GM18511 (cell line): ENCODE results near the gene JMY.
"Not testable (repeated sequence)": the region's sequence is repeated elsewhere in the genome, so short reads cannot be mapped to it uniquely, and the experiment has no call there.

ENCODE experiments used
- ATAC-seq: cut with Tn5 transposase; IDR thresholded peaks from one replicate; pipeline ENCODE4 v1.9.1; 2021; ENCODE audit warnings: mild to moderate bottlenecking, moderate library complexity; ENCODE audit not compliant: unreplicated experiment

The JMY gene

DNA sequence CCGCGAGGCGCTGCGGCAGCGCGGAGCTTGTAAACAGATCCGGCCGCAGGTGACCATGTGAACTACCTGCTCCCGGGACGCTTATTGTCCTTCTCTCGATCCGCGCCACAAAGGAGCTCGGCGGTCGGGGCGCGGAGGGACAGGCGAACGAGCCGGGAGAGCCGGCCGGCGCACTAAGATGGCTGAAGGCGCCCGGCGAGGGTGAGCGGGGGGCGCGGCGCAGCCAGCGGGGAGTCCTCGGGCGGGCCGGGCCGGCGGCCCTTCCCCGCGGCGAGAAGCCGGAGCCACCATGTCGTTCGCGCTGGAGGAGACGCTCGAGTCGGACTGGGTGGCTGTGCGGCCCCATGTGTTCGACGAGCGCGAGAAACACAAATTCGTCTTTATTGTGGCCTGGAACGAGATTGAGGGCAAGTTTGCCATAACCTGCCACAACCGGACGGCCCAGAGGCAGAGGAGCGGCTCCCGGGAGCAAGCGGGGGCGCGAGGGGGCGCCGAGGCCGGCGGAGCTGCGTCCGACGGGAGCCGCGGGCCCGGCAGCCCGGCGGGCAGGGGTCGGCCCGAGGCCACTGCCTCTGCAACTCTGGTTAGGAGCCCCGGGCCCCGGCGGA is 535 bp downstream of the JMY start:
- peak; percentile 37 for ATAC-seq

DNA sequence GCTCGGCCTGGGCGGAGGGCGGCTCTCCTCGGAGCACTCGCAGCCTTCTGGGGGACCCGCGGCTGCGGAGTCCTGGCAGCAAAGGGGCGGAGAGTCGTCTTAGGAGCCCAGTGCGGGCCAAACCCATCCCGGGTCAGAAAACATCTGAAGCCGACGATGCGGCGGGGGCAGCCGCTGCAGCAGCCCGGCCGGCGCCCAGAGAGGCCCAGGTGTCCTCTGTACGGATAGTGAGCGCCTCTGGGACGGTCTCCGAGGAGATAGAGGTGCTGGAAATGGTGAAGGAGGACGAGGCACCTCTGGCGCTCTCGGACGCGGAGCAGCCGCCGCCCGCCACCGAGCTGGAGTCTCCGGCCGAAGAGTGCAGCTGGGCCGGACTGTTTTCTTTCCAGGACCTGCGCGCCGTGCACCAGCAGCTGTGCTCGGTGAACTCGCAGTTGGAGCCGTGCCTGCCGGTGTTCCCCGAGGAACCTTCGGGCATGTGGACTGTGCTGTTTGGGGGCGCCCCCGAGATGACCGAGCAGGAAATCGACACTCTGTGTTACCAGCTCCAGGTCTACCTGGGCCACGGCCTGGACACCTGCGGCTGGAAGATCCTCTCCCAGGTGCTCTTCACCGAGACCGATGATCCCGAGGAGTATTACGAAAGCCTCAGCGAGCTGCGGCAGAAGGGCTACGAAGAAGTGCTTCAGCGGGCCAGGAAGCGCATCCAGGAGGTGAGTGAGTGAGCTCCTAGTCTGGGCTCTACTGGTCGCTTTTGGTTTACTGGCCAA is 1.2 kb downstream of the JMY start:
- peak; percentile 31 for ATAC-seq

DNA sequence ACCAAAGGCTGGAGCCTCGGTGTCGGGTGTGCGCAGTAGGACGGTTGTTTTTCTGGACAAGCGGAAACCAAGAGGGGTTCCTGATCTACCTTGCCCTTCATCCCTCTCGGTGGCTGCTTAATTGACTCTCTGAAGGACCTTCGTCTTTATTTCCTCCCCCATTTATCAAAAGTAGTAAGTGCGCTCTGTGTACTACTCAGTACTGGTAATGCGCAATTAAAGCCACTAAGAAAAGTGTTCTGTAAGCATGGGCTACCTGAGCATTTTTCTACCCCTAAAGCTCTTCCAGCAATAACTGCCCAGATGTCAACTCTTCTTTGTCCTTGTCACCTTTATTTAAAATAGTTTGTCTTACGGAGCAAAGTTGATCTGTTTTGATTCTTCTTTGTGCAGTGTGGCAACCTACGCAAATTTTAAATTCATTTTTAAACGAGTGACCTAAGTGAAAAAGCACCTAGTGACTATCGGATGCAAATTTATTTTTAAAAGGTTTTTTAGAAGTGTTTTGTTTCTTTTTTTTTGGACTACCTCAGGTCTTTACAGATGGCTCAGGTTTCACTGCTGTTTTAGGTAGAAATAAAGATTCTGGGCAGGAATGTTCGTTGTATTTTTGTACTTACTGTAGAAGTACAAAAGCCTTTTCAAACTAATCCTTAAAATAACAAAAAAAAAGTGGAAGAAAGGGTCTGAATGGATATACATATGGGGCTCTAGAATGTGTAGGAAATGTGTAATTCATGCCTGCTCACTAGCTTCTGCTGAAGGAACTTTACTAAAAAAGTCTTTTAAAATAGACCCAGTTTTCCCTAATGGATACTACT is 2.0 kb downstream of the JMY start:
- peak; percentile 0 for ATAC-seq

DNA sequence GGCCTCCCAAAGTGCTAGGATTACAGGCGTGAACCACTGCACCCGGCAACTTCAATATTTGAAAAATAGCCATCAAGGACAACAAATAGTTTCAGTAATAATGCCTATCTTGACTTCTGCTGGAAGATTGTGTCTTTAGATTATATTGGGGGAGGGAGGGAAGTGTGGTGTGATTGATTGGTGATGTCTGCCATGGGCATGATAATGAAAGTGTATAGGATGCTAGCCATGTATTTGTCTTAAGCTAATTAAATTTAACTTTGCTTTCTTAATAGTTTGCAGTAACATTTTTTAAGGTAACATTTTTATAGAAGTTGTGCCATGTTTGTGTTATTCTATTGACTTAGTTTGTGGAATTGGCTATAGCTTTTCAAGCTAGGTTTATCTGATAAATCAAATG is 4.6 kb downstream of the JMY start:
- ATAC-seq = no peak

DNA sequence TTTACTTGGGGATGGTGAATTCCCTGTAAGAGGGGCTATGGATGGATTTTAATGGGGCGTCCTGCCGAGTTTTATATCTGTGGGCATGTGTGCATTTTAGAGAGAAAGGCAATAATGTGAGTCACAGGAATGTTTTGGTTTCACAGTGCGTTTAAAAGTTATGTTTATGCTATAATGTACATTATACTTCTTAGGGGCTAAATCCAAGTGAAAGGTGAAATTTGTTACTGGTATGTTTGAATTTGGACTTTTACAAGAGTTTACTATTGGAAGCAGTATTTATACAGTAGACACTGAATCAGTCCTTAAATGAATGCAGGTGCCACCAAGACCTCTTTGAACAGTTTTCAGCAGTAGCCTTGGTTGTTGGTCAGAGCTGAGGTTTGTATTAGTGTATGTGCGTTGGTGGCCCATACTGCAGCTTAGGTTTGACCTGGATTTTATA is 5.6 kb downstream of the JMY start:
- ATAC-seq = no peak

DNA sequence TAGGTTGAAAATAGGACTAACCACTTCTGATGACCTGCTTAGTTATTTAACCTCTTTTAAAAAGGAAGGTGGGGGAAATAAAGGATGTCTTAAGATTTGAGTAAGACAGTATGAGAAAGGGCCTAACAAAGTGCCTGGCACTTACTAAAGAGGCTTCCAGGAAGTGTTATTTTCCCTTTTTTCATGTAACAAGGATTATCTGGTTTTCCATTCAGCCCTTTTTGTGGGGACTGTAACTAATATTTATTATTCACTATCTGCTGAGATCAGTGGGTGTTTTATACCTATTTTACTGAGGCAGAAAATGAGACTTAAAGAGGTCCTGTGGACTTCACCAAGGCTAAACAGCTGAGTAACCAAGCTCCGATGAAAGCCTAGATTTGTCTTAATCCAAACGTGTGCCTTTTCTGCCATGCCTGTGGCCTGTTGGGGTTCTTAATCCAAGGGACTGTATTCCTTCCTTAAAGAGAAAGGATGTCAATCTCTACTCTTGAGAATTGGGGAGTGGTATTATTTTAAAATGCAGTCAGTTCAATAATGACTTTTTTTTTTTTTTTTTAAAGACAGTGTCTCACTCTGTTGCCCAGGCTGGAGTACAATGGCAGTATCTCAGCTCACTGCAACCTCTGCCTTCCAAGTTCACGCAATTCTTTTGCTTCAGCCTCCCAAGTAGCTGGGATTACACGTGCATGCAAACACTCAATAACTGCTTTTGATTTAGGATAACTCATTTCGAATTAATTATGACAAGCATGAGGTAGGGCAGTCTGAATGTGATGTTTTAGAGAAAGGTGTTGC is 6.5 kb downstream of the JMY start:
- no peak for ATAC-seq

DNA sequence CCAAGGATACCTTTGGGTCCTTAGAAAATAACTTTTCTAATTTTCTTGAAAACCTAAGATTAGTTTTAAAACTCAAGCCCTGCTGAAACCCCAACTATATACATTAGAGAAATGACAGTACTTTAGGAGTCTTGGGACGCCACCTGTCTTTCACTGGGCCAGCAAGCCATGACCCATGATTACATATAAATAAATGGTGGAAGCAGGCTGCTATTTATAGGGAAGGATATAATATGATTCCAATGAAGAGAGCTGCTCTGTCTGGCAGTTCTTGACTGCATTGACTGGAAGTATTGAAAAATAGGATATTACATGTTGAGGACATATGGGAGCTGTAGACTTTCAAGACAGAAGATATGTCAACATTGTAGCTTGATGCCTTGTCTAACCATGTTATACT is 7.3 kb downstream of the JMY start:
- no peak for ATAC-seq

DNA sequence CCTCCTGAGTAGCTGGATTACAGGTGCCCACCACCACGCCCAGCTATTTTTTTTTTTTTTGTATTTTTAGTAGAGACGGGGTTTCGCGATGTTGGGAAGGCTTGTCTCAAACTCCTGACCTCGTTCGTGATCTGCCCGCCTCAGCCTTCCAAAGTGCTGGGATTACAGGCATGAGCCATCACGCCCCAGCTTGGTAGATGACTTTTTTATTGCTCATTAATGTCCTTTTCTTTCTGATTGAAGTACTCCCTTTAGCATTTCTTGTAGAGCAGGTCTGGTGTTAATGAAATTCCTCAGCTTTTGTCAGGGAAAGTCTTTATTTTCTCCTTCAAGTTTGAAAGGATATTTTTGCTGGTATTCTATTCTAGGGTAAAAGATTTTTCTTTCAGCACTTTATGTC is 18.1 kb downstream of the JMY start:
- ATAC-seq = not testable (repeated sequence)

DNA sequence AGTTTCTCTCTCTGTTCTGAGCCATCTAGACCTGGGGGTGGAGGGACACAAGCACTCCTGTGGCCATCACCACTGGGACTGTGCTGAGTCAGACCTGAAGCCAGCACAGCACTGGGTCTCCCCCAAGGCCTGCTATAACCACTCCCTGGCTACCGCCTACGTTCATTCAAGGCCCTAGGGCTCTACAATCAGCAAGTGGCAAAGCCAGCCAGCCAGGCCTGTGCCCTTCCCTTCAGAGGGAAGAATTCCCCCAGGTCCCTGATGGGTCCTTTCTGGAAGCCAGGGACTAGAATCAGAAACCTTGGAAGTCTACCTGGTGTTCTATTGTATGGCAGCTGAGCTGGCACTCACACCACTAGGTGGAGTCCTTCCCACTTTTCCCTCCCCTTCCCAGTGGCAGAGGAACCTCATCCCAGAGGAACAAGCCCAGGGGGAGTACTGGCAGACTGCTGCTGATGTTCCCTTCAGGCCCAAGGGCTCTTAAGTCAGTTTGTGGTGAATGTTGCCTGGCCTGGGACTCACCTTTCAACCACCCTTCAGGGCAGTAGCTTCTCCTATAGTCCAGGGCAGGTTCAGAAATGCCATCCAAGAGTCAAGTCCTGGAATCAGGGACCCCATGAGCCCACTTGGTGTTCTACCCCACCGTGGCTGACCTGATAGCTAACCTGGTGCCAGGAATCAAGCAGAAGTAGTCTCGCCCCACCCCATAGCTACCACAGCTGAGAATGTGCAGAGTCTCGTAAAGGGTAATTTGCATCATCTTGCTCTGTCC is 20.0 kb downstream of the JMY start:
- peak; percentile 83 for ATAC-seq

DNA sequence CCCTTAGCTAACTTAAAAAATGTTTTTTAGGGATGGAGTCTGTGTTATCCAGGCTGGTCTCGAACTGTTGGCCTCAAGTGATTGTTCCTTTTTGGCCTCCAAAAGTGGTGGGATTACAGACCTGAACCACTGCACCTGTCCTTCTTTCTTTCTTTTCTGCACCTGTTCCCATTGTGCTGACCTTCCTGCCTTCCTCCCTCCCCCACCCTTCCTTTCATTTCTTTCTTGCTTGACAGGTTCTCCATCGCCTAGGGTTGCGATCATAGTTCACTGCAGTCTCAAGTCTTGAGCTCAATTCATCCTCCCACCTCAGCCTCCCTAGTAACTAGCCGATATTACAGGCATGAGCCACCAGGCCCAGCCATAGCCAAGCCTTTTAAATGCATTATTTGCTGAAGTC is 20.6 kb downstream of the JMY start:
- ATAC-seq = no peak

DNA sequence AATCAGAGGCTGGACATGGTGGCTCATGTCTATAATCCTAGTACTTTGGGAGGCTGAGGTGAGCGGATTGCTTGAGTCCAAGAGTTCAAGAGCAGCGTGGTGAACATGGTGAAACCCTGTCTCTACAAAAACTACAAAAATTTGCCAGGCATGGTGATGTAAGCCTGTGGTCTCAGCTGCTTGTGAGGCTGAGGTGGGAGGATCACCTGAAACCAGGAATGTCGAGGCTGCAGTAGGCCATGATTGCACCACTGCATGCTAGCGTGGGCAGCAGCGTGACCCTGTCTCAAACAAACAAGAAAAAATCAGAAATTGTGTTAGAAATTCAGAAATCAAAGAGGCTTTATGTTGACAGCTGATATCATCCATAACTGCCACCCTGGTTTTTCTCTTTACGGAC is 21.4 kb downstream of the JMY start:
- ATAC-seq = no peak

DNA sequence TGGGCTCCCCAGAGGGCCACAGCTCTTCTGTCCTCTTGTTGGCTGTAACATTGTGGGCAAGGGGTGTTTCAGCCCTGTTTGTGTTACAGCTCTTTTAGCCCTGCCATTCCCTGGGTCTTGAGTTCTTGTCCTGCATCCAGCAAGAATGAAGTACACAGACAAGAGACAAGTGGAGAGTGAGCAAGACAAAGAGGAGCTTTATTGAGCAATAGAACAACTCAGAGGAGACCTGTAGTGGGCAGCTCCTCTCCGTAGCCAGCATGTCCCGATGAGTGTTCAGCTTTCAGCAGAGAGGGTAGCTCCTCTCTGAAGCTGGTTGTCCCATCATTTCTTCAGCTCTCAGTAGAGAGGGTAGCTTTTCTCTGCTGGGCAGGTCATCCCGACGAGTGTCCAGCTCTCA is 22.9 kb downstream of the JMY start:
- no peak for ATAC-seq

DNA sequence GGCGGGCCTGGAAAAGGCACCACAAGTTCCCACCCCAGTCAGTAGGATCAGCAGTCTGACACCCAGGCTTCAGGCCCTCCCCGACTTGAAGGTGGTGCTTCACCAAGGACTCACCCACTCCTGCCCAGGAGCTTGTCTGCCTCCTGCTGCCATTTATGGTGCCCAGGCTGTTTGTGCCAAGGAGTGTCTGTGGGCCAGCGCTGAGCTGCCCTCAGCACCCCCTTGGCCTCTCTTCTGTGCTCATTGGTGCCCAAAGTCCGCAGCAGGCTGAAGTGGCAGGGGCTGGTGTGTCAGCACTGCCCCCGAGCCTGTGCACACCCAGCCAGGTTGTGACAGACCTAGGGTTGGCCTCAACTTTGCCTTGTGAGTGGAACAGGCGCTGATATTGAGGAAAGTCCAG is 23.5 kb downstream of the JMY start:
- ATAC-seq = no peak

DNA sequence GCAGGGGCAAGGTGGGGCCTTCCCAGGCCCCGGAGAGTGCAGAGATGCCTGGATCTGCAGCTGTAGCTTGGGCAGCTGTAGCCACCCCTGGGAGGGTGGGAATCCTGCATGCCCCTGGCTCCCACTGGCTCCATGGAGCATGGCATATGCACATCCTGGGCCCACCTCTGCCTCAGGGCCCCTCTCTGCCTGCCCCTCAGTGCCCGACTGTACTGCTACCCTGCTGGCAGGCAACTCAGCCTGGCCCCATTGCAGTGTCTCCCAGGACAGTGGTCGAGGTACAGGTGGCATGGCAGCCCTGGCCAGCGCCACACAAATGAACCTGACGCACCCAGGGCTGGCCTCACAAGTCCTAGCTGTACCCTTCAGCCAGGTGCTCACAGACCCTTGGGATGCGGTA is 23.9 kb downstream of the JMY start:
- ATAC-seq = no peak

DNA sequence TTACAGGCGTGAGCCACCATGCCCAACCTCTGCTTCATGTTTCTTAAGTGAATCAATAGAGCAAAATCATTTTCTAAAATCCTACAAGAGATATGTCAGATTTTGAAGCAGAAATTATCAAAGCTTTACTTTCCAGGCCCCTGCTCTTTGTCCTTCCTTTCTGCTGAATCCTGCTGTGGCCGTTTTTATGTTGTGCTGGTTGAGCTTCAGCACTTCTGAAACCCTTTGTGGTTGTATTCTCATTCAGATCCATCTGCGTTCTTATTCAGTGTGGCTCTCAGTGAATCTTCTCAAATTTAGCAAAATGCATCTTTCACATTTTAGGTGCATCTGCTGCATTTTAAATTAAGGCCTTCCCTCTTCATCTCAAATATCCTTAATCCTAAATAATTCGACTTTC is 26.0 kb downstream of the JMY start:
- no peak for ATAC-seq

DNA sequence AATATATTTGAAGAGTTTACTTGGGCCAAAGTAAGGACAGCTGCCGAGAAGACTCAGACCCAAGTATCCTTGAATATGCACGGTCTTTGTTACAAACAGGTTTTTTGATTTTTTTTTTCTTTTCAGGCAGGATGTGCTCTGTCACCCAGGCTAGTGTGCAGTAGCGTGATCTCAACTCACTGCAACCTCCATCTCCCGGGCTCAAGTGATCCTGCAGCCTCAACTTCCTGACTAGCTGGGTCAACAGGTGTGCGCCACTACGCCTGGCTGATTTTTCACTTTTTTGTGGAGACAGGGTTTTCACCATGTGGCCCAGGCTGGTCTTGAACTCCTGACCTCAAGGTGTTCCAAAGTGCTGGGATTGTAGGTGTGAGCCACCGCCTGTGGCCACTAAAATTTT is 27.4 kb downstream of the JMY start:
- ATAC-seq = no peak

DNA sequence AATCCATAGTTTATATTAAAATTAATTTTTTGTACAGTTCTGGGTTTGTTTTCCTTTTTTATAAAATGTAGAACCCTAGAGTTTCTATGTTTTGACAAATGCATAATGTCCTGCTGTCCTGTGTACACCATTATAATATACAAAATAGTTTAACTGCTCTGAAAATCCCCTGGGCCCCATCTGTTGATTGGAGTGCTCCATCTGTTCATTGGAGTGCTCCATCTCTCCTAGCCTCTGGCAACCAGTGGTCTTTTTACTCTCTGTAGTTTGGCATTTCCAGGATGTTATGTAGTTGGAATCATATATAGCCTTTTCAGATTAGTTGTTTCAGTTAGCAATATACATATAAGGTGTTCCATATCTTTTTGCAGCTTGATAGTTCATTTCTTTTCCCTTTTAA is 31.2 kb downstream of the JMY start:
- no peak for ATAC-seq

DNA sequence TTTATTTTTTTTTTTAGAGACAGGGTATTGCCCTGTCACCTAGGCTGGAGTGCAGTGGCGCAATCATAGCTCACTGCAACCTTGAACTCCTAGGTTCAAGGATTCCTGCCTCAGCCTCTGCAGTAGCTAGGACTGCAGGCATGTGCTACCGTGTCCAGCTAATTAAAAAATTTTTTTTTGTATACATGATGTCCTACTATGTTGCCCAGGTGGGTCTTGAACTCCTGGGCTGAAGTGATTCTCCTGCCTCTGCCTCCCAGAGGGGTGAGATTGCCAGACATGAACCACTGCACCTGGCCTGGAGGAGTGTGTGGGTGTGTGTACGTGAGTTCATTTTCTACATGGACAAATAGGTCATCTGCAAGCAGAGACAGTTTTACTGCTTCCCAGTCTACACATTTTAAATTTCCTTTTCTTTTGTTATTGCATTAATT is 33.8 kb downstream of the JMY start:
- no peak for ATAC-seq

DNA sequence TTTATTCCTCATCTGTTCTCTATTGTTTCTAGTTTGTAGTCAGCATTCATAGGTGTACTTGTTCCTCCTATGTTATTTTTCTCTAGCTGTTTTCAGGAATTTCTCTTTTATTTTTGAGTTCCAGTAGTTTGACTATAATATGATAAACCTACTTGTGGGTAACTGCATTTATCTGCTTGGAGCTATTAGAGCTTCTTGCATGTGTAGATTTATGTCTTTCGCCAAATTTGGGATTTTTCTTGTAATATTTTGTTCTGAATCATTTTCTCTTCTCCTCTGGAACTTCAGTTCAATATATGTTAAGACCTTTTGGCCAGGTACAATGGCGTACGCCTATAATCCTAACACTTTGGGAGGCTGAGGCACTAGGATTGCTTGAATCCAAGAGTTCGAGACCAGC is 37.4 kb downstream of the JMY start:
- ATAC-seq = no peak

DNA sequence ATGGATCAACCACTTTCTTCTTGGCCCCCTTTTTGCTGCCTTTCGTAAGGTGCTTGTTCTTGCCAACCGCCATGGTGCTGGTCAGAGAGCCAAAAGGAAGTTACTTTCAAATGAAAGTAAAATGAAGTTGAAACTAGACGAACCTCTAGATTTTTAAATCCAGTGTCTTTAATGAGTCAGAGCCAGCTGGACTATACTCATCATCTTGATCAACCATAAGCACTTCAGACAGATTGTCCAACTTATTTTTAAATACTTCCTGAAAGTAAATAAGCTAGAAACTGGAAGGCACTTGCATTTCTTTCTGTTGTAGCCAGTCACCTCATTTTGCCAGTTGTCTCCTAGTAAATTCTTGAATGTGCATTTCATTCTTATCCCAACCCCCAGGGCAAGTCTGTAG is 48.9 kb downstream of the JMY start:
- no peak for ATAC-seq
